Activated T-helper 1 cell treated with anti-CD3 and anti-CD28 coated beads, Interleukin-12 subunit alpha, Interleukin-12 subunit beta, Interleukin-2, Interleukin-4 antibody, amounts not matched to agents 30 ng/mL and 10 ng/mL and 1 ng/mL, durations not matched to agents 14 hours and 24 hours and 36 hours (primary cell): ENCODE results near the gene RAPGEF4. TPM values are rescaled to one million over a fixed set of nuclear protein-coding genes. Genes with fewer than 3 reads are reported as not detected.
"Not testable (repeated sequence)": the region's sequence is repeated elsewhere in the genome, so short reads cannot be mapped to it uniquely, and the experiment has no call there.

ENCODE experiments used
- DNase-seq: peaks from one replicate; pipeline ENCODE4 v3.0.0; 2021; ENCODE audit warnings: low spot score
- H3K27ac Mint-ChIP-seq: one replicate; pipeline ENCODE4 v1.8.0; 2021; ENCODE audit warnings: mild to moderate bottlenecking, mixed read lengths
- H3K27me3 Mint-ChIP-seq: one replicate; pipeline ENCODE4 v1.8.0; 2022; ENCODE audit warnings: mild to moderate bottlenecking, moderate library complexity, mixed read lengths; ENCODE audit not compliant: insufficient read depth
- H3K36me3 Mint-ChIP-seq: one replicate; pipeline ENCODE4 v1.8.0; 2021; ENCODE audit warnings: low read depth, mixed read lengths
- H3K4me1 Mint-ChIP-seq: one replicate; pipeline ENCODE4 v1.8.0; 2021; ENCODE audit warnings: low read depth, mixed read lengths
- H3K4me3 Mint-ChIP-seq: one replicate; pipeline ENCODE4 v1.8.0; 2021; ENCODE audit warnings: mild to moderate bottlenecking, moderate library complexity, mixed read lengths
- H3K9me3 Mint-ChIP-seq: one replicate; pipeline ENCODE4 v1.8.0; 2021; ENCODE audit warnings: mixed read lengths
- intact Hi-C: fragments of 100-400 bp; cut with micrococcal nuclease; formaldehyde crosslinking; loops from one replicate; pipeline ENCODE4 v1.15.1; 2024
- total RNA-seq: library from RNA; stranded (reverse); gene quantifications from 2 replicates; pipeline ENCODE4 v1.2.3, GENCODE V29; 2022

The RAPGEF4 gene
- total RNA-seq, 1 donor from 2014 or later: 0.31 TPM

- H3K27me3 Mint-ChIP-seq: peaks cover 67% of the 10 kb centered on the region
- H3K4me1 Mint-ChIP-seq: no peaks in the 10 kb centered on the region
- DNase-seq: no peak
- intact Hi-C loops: no loop called here
- H3K9me3 Mint-ChIP-seq: no peaks in the 10 kb centered on the region
- H3K4me3 Mint-ChIP-seq: peak overlapping the region; percentile 65
- H3K36me3 Mint-ChIP-seq: no peaks in the 10 kb centered on the region
- no peak overlapping the region for H3K27ac Mint-ChIP-seq
Measured at GRCh38 chr2:172736424-172737174, 954 bp downstream of the RAPGEF4 start.

GRCh38 chr2:172739661-172740266 is 4.1 kb downstream of the RAPGEF4 start:
- no peak for DNase-seq
- Mint-ChIP-seq H3K36me3 (no peaks in the 10 kb centered on the region), H3K27ac (no peak overlapping the region), H3K27me3 (peaks cover 51% of the 10 kb centered on the region), H3K4me3 (no peak overlapping the region), H3K9me3 (peaks cover 8% of the 10 kb centered on the region), H3K4me1 (no peaks in the 10 kb centered on the region)
- intact Hi-C loops: no loop called here

DNA sequence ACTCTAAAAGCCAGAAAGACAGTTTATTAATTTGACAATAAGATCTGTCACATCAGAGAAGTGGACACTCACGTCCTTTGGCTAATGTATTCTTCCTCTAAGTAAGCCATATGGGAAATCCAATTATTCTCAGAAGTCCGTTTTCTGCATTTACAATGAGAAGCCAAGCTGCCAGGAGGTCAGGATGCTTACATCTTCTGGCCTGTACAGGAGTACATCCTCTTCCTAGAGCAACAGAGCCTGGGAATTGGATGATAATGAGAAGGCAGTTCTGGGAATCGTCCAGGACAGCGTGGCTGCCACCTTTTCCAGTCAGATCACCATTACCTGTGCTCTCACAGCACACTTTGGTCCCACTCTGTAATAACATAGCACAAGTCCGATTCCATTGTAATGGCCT is 5.2 kb downstream of the RAPGEF4 start:
- Mint-ChIP-seq H3K4me1 (no peaks in the 10 kb centered on the region), H3K36me3 (no peaks in the 10 kb centered on the region), H3K4me3 (no peak overlapping the region), H3K27ac (no peak overlapping the region), H3K9me3 (peaks cover 12% of the 10 kb centered on the region), H3K27me3 (peaks cover 48% of the 10 kb centered on the region)
- intact Hi-C loops: no loop called here
- no peak for DNase-seq

DNA sequence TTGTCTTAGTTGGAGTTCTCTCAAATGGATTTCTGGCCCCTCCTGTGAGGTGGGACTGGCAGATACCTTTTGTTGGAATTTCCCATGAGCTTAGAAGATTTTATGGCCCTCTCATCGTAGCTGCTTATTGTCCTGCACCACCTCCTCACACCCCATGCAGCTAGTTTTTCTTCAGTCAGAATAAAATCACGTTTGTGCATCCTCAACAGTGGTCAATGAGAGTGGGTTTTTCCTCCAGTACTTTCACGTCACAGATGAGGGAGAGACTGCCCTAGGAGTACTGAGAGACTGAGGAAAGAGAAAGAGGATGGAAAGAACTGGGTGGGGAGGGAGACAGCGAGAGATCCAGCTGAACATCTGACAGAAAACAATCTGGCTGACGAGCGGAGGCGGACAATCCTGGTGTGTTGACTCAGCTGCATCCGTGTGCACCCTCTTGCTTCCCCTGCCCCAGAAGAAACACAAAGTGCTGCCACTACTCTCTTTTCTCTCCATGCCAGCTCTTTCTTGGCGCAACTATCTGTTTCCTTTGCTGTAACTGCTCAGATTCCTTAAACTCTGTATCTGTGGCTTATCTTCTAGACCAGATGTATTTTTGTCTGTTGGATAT is 7.4 kb downstream of the RAPGEF4 start:
- H3K4me3 Mint-ChIP-seq: no peak overlapping the region
- no peak for DNase-seq
- intact Hi-C loops: no loop called here
- peaks cover 12% of the 10 kb centered on the region for H3K9me3 Mint-ChIP-seq
- no peak overlapping the region for H3K27ac Mint-ChIP-seq
- no peaks in the 10 kb centered on the region for H3K4me1 Mint-ChIP-seq
- H3K36me3 Mint-ChIP-seq: no peaks in the 10 kb centered on the region
- H3K27me3 Mint-ChIP-seq: peaks cover 29% of the 10 kb centered on the region

DNA sequence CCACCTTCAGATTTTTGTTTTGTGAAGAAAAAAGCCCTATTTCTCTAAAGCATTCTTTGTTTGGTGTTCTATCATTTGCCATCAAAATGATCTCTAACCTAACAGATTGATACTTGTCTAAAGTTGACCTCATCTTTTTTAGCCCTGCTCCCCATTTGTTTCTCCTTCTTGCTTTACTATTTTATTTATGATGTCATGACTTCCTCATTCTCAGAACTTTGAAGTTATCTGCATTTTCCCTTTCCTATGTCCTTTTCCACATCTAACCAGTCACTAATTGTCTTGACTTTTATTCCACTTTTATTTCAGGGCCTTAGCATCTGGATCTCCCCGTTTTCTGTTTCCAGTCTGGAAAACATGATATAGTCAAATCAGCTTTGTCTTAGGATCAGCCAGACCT is 8.3 kb downstream of the RAPGEF4 start:
- intact Hi-C loops: no loop called here
- peaks cover 12% of the 10 kb centered on the region for H3K9me3 Mint-ChIP-seq
- H3K4me1 Mint-ChIP-seq: no peaks in the 10 kb centered on the region
- no peak overlapping the region for H3K4me3 Mint-ChIP-seq
- H3K27me3 Mint-ChIP-seq: peaks cover 22% of the 10 kb centered on the region
- H3K27ac Mint-ChIP-seq: no peak overlapping the region
- no peaks in the 10 kb centered on the region for H3K36me3 Mint-ChIP-seq
- no peak for DNase-seq

- Mint-ChIP-seq H3K27me3 (peaks cover 16% of the 10 kb centered on the region), H3K4me1 (no peaks in the 10 kb centered on the region), H3K27ac (no peak overlapping the region), H3K36me3 (no peaks in the 10 kb centered on the region), H3K9me3 (peaks cover 12% of the 10 kb centered on the region), H3K4me3 (no peak overlapping the region)
- no peak for DNase-seq
- intact Hi-C loops: no loop called here
Measured at GRCh38 chr2:172745636-172746035, 10.0 kb downstream of the RAPGEF4 start.

- H3K27ac Mint-ChIP-seq, intact Hi-C loops, H3K36me3 Mint-ChIP-seq, DNase-seq, H3K4me1 Mint-ChIP-seq, H3K4me3 Mint-ChIP-seq: not testable (repeated sequence)
- H3K9me3 Mint-ChIP-seq: peaks cover 12% of the 10 kb centered on the region
- H3K27me3 Mint-ChIP-seq: peaks cover 13% of the 10 kb centered on the region
Measured at GRCh38 chr2:172748543-172748942, 12.9 kb downstream of the RAPGEF4 start.

DNA sequence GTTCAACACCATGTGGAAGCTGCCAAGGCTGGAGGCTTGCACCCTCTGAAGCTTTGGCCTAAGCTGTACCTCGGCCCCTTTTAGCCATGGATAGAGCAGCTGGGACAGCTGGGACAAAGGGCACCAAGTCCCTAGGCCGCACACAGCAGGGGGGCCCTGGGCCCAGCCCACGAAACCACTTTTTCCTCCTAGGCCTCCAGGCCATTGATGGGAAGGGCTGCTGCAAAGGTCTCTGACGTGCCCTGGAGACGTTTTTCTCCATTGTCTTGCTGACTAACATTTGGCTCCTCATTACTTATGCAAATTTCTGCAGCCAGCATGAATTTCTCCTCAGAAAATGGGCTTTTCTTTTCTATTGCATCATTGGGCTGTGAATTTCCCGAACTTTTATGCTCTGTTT is 13.7 kb downstream of the RAPGEF4 start:
- no peak overlapping the region for H3K27ac Mint-ChIP-seq
- H3K36me3 Mint-ChIP-seq: no peaks in the 10 kb centered on the region
- H3K4me3 Mint-ChIP-seq: no peak overlapping the region
- no peak for DNase-seq
- intact Hi-C loops: no loop called here
- H3K9me3 Mint-ChIP-seq: peaks cover 6% of the 10 kb centered on the region
- no peaks in the 10 kb centered on the region for H3K4me1 Mint-ChIP-seq
- H3K27me3 Mint-ChIP-seq: peaks cover 11% of the 10 kb centered on the region

GRCh38 chr2:172751564-172751963 is 15.9 kb downstream of the RAPGEF4 start:
- Mint-ChIP-seq H3K27me3 (peaks cover 5% of the 10 kb centered on the region), H3K4me1 (no peaks in the 10 kb centered on the region)

DNA sequence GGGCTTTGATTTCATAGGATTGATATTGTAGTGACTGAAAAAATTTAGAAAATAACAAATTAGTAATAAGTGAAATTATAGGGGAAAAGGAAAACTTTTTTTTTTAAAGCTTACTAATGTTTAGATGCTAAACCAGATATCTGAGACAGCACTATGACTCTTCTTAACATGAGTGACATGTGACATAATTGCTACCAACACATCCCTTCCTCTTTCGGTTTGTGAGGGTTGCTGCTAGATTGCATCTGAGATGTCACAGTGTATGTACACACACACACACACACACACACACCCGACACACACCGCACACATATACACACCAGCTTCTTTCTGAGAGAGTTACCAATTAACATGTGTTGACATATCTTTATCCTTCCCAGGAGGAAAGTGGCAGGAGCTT is 18.0 kb downstream of the RAPGEF4 start:
- DNase-seq: no peak
- H3K27me3 Mint-ChIP-seq: peaks cover 5% of the 10 kb centered on the region
- no peaks in the 10 kb centered on the region for H3K36me3 Mint-ChIP-seq
- intact Hi-C loops: no loop called here
- H3K27ac Mint-ChIP-seq: no peak overlapping the region
- no peaks in the 10 kb centered on the region for H3K4me1 Mint-ChIP-seq
- no peaks in the 10 kb centered on the region for H3K9me3 Mint-ChIP-seq
- H3K4me3 Mint-ChIP-seq: no peak overlapping the region

More at GRCh38 chr2:172751564-172751963, 15.9 kb downstream of the RAPGEF4 start:
- DNase-seq: no peak
- H3K36me3 Mint-ChIP-seq: no peaks in the 10 kb centered on the region
- H3K9me3 Mint-ChIP-seq: no peaks in the 10 kb centered on the region
- H3K4me3 Mint-ChIP-seq: no peak overlapping the region
- H3K27ac Mint-ChIP-seq: no peak overlapping the region
- intact Hi-C loops: no loop called here

DNA sequence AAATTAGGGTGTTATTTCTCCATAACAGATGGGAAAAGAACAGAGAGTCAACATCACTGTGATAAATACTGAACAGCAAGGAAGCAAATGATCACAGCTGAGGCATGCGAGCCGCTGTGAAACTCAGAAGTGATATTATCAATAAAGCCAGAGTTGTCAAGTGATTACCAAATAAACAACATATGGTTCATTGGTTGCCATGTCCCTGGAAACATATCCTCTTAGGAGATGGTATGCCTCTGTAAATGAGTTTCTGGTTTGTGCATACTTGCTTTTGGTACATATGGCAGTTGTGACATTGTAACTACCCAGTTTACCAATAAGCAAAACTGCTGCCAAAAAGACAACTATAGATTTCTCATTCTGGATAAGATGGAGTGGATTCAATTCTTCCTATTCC is 23.8 kb downstream of the RAPGEF4 start:
- no peak overlapping the region for H3K27ac Mint-ChIP-seq
- H3K4me3 Mint-ChIP-seq: no peak overlapping the region
- peaks cover 4% of the 10 kb centered on the region for H3K9me3 Mint-ChIP-seq
- H3K27me3 Mint-ChIP-seq: peaks cover 4% of the 10 kb centered on the region
- DNase-seq: no peak
- no peaks in the 10 kb centered on the region for H3K36me3 Mint-ChIP-seq
- intact Hi-C loops: no loop called here
- no peaks in the 10 kb centered on the region for H3K4me1 Mint-ChIP-seq

DNA sequence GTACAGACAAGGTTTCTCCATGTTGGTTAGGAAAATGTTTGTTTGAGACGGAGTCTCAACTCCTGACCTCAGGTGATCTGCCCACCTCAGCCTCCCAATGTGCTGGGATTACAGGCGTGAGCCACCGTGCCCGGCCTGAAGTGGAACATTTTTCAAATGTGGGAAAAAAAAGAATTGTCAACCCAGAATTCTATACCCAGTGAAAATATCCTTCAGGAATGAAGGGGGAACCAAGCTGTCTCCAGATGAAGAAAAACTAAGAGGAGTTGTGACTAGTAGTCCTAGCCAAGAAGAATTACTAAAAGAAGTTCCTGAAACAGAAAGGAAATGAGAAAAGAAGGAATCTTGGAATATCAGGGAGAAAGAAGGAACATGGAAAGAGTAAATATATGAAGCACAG is 25.7 kb downstream of the RAPGEF4 start:
- DNase-seq: no peak
- Mint-ChIP-seq H3K36me3 (no peaks in the 10 kb centered on the region), H3K9me3 (peaks cover 4% of the 10 kb centered on the region), H3K27ac (no peak overlapping the region), H3K4me1 (no peaks in the 10 kb centered on the region), H3K27me3 (peaks cover 4% of the 10 kb centered on the region), H3K4me3 (no peak overlapping the region)
- intact Hi-C loops: no loop called here

DNA sequence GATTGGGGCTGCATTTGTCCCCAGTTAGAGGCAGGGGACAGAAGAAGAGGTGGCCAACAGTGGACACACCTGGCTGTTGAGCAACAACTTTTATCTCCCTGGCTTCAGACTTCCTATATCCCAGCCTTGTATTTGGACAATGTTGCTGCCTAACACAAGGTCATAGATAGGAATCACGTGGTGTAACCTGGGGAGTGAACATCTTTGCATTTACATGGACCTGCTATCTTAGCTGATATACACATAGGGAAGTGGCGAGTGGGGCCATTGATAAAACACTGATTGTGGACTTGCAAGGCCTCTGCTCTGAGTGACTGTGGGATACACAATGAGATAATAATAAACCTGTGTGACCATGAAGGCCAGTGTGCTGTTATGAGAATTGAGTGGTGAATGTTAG is 26.9 kb downstream of the RAPGEF4 start:
- intact Hi-C loops: no loop called here
- Mint-ChIP-seq H3K9me3 (peaks cover 4% of the 10 kb centered on the region), H3K4me3 (no peak overlapping the region), H3K36me3 (no peaks in the 10 kb centered on the region), H3K27ac (no peak overlapping the region), H3K27me3 (peaks cover 4% of the 10 kb centered on the region), H3K4me1 (no peaks in the 10 kb centered on the region)
- DNase-seq: no peak
